HG03565 (cell line): ENCODE data around the gene REN.

Source experiments
- ATAC-seq: cut with Tn5 transposase; IDR thresholded peaks from one replicate; pipeline ENCODE4 v1.9.1; 2021; ENCODE audit warnings: mild to moderate bottlenecking, moderate library complexity; ENCODE audit not compliant: unreplicated experiment

The REN gene

DNA sequence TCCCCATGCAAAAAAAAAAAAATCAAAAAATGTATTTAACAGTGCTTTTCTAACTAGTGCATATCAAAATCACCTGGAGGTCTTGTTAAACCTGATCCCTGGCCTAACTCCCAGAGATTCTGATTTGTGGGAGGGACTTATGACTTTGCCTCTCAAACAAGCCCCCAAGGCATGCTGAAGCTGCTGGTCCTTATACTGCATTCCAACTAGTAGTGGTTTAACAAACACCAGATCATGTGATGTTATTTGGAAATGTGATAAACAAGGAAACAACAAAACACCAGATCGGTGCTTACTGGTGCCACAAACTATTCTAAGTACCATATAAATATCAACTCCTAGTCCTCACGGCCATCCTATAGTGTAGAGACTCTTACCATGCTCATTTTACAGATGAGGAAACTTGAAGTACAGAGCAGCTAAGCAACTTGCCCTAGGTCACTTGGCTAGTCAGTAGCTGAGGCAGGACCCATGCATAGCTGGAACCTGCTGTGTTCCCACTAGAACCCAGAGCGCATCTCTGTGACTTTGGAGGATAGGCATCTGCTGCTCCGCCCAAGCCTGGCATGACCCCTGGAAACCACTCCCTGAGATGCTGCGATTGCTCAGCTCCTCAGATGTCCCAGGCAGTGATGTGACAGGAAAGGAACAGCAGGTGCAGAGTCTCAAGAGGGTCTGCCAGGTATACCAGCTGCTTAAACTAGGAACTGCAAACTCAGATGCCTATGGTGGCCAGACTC lies 55.1 kb downstream of the REN start:
- ATAC-seq: no peak

DNA sequence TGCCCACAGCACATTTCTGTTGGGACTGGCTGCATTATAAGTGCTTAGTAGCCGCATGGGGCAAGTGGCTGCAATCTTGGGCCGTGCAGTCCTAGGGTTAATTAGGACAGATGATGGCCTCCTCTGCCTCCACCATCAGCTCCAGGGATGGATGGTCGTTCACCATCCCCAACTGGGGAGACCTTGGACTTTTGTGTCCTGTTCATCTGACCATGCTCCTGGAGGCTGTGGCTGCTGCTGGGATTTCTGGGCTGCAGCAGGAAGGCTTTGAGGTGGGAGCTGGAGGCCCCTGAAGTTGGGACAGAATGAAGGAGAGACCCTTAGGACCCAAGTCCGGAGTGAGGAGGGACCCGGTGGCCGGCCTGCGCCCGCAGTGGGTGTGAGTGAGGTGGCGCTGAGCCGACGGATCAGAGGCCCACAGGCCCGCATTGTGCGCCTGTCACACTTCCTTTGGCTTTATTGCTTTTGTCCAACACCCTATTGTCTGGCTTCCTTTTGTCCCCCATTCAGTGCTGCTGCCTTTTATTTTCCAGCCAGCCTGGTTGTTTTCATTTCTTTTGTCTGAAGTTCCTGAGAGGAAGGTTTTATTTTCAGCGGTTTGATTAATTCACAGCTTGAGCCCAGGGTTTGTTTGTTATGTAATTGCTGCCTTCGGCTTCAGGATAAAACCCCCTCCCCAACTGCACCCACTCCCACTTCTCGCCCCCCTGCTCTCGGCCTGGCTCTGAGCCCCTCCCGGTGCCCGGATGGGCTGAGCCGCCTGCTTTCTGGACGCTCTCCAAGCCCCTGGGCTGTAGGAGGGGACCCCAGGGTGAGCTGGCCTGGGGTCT lies 57.6 kb downstream of the REN start:
- ATAC-seq: no peak

DNA sequence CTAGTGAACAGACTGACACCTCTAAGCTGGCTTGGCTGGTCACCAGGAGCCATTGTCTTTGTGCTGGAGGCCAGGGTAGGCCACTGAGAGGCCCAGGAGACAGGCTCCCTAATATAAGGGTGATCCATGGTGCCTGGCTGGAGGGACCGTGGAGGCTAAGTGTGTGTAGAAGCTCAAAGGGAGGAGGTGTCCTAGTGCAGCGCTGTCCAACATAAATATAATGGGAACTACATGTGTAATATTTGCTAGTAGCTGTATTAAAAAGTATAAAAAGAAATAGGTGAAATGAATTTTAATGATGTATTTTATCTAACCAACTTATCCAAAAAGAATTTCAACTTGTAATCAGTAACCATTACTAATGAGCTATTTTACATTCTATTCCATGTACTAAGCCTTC lies 58.2 kb downstream of the REN start:
- ATAC-seq: no peak

DNA sequence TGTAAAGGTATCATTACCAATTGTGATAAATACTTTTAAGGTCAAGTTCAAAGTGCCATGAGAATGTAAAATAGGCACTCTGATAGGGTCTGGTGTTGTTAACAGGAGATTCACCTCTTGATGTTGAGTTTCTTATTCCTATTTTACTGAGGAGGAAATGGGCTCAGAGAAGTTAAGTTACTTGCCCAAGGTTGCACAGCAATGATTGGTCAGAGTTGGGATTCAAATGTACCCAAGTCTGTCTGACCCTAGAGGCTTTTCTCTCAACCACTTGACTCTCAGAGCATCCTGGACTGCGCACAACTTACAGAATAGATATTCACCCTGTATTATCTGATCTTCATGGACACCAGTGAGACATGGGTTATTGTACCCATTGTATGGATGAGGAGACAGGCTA lies 59.3 kb downstream of the REN start:
- ATAC-seq: no peak

DNA sequence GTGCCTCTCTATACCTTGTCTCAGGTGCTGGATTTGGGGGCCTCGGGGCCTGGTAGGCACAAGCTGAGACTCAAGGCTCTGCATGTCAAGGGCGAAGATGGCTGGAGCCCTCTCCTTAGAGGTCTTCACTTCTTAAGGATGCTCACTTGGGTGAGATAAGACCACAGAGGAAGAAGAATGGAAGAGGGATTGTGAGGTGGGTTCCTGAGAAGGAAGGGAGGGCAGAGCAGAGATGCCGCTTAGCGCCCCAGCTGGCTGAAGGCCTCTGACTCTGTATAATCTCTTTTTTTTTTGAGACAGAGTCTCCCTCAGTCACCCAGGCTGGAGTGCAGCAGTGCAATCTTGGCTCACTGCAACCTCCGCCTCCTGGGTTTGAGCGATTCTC lies 61.0 kb downstream of the REN start:
- no peak for ATAC-seq
